HCT116 (cell line): ENCODE measurements around the gene FAM180A. TPM values are rescaled to one million over a fixed set of nuclear protein-coding genes. Genes with fewer than 3 reads are reported as not detected.

ENCODE experiments used
- ATAC-seq: fragments of 200-7000 bp; cut with Tn5 transposase; 2 replicates; pipeline ENCODE4 v1.9.1; 2020; ENCODE audit warnings: mild to moderate bottlenecking, moderate library complexity
- BruUV-seq: library from RNA; stranded (reverse); fragments of 400-500 nt; replicated peaks from 2 replicates; lab custom pipeline; 2021; lab: Mats Ljungman, UMichigan
- CTCF ChIA-PET: fragments of 300-600 bp; sonication (Branson Sonifier 250); formaldehyde crosslinking; loops from one replicate; lab custom pipeline; 2021; ENCODE audit warnings: antibody characterized with exemption; lab: Charles Lee
- POLR2A ChIA-PET: fragments of 300-600, 350-600 bp; sonication (Branson Sonifier 250); formaldehyde crosslinking; loops from one replicate; lab custom pipeline; 2021; ENCODE audit warnings: antibody characterized with exemption; lab: Charles Lee
- RAD21 ChIA-PET, 2 experiments: fragments of 300-600 bp; sonication (Branson Sonifier 250); formaldehyde crosslinking; loops; one replicate each; lab custom pipeline; 2023; ENCODE audit warnings: low total read pairs in 2 of 2; ENCODE audit not compliant: uncharacterized antibody in 2 of 2, unreplicated experiment in 2 of 2, low non-redundant PET in 1 of 2; lab: Charles Lee
- DNase-seq: peaks from one replicate; pipeline ENCODE4 v3.0.0-alpha.2; 2010; ENCODE audit warnings: low read depth, low spot score
- H2AFZ ChIP-seq: fragments of 200-600 bp; shearing (Covaris generic), sonication (generic); 2 replicates; pipeline ENCODE4 v1.6.1; 2017; ENCODE audit warnings: low read depth, mixed run types, mixed read lengths, antibody characterized with exemption, low read length; ENCODE audit not compliant: poor library complexity, severe bottlenecking
- H3K27ac ChIP-seq: 2 replicates; pipeline ENCODE4 v1.5.1; 2012; ENCODE audit warnings: low read depth, low read length
- H3K27me3 ChIP-seq: fragments of 200-600 bp; sonication (generic); 2 replicates; pipeline ENCODE4 v1.6.1; 2016; ENCODE audit warnings: mixed run types, low read length, mixed read lengths; ENCODE audit not compliant: insufficient read depth
- H3K36me3 ChIP-seq, 2 experiments: fragments of 200-500 bp in 1 of 2; fragments of 200-600 bp in 1 of 2; sonication (Bioruptor generic) in 1 of 2; sonication (generic) in 1 of 2; 2 replicates each; pipeline versions ENCODE4 v1.5.1 to v1.6.1; 2014 to 2016; ENCODE audit warnings: low read length in 2 of 2, inconsistent platforms in 1 of 2, mixed read lengths in 1 of 2, mixed run types in 1 of 2; ENCODE audit not compliant: insufficient read depth in 2 of 2, control insufficient read depth in 1 of 2
- H3K4me1 ChIP-seq, 2 experiments: fragments of 200-600 bp in 1 of 2; sonication (generic) in 1 of 2; 2 replicates each; pipeline versions ENCODE4 v1.5.1 to v1.6.1; 2012 to 2017; ENCODE audit warnings: low read length in 2 of 2, inconsistent platforms in 1 of 2, mild to moderate bottlenecking in 1 of 2, mixed read lengths in 1 of 2, mixed run types in 1 of 2, moderate library complexity in 1 of 2; ENCODE audit not compliant: insufficient read depth in 2 of 2, control insufficient read depth in 1 of 2
- H3K4me2 ChIP-seq: fragments of 200-600 bp; sonication (generic); 2 replicates; pipeline ENCODE4 v1.6.1; 2017; ENCODE audit warnings: mixed run types, low read length, mixed read lengths
- H3K4me3 ChIP-seq, 2 experiments: fragments of 200-600 bp in 1 of 2; sonication (generic) in 1 of 2; replicated peaks in 1 of 2; 2 replicates each; pipeline ENCODE4 v1.5.1; 2011 to 2016; ENCODE audit warnings: low read length in 2 of 2, control low read depth in 1 of 2, low read depth in 1 of 2, mild to moderate bottlenecking in 1 of 2, mixed read lengths in 1 of 2, mixed run types in 1 of 2
- H3K79me2 ChIP-seq: fragments of 200-600 bp; sonication (generic); 2 replicates; pipeline ENCODE4 v1.6.1; 2017; ENCODE audit warnings: mild to moderate bottlenecking, mixed run types, low read length, moderate library complexity, mixed read lengths; ENCODE audit not compliant: insufficient read depth
- H3K9ac ChIP-seq: fragments of 200-600 bp; sonication (generic); 2 replicates; pipeline ENCODE4 v1.6.1; 2016; ENCODE audit warnings: low read length, mixed read lengths
- H3K9me2 ChIP-seq: fragments of 200-600 bp; sonication (generic), shearing (Covaris generic); 2 replicates; pipeline ENCODE4 v1.6.1; 2017; ENCODE audit warnings: mixed run types, mild to moderate bottlenecking, moderate library complexity; ENCODE audit not compliant: insufficient read depth
- H3K9me3 ChIP-seq, 2 experiments: fragments of 200-500 bp in 1 of 2; fragments of 200-600 bp in 1 of 2; sonication (Bioruptor generic) in 1 of 2; sonication (generic) in 1 of 2; 2 replicates each; pipeline ENCODE4 v1.6.1; 2014 to 2017; ENCODE audit warnings: low read length in 2 of 2, mixed read lengths in 2 of 2, inconsistent platforms in 1 of 2, low read depth in 1 of 2, mild to moderate bottlenecking in 1 of 2, mixed run types in 1 of 2, moderate library complexity in 1 of 2; ENCODE audit not compliant: control insufficient read depth in 1 of 2, insufficient read depth in 1 of 2
- H4K20me1 ChIP-seq: fragments of 200-600 bp; sonication (generic), shearing (Covaris generic); 2 replicates; pipeline ENCODE4 v1.6.1; 2017; ENCODE audit warnings: mixed run types, mild to moderate bottlenecking, moderate library complexity; ENCODE audit not compliant: insufficient read depth
- ATF3 ChIP-seq: IDR thresholded peaks from 2 replicates; pipeline ENCODE4 v1.6.1; 2012
- CEBPB ChIP-seq: IDR thresholded peaks from 2 replicates; pipeline ENCODE4 v1.6.1; 2012; ENCODE audit warnings: low read depth
- CTCF ChIP-seq, 3 experiments: fragments of 200-600 bp in 1 of 3; sonication (generic) in 1 of 3; IDR thresholded peaks in 2 of 3; conservative IDR thresholded peaks in 1 of 3; 2 replicates each; pipeline ENCODE4 v1.5.1; 2012 to 2017; ENCODE audit warnings: low read depth in 2 of 3, low read length in 2 of 3, antibody characterized with exemption in 1 of 3, borderline replicate concordance in 1 of 3, control low read depth in 1 of 3, mild to moderate bottlenecking in 1 of 3, mixed read lengths in 1 of 3, mixed run types in 1 of 3, moderate library complexity in 1 of 3; ENCODE audit not compliant: insufficient read depth in 1 of 3
- EGR1 ChIP-seq: IDR thresholded peaks from 2 replicates; pipeline ENCODE4 v1.6.1; 2012; ENCODE audit warnings: low read depth
- EZH2 ChIP-seq: fragments of 200-600 bp; sonication (generic); IDR thresholded peaks from 2 replicates; pipeline ENCODE4 v1.6.1; 2017; ENCODE audit warnings: antibody characterized with exemption, mixed run types
- EZH2phosphoT487 ChIP-seq: fragments of 200-600 bp; IDR thresholded peaks from 2 replicates; pipeline ENCODE4 v1.6.1; 2018; ENCODE audit warnings: antibody characterized with exemption, borderline replicate concordance
- FOSL1 ChIP-seq: IDR thresholded peaks from 2 replicates; pipeline ENCODE4 v1.6.1; 2012; ENCODE audit warnings: low read depth
- JUND ChIP-seq: IDR thresholded peaks from 2 replicates; pipeline ENCODE4 v1.6.1; 2012
- MAX ChIP-seq: IDR thresholded peaks from 2 replicates; pipeline ENCODE4 v1.6.1; 2012
- POLR2A ChIP-seq: IDR thresholded peaks from 2 replicates; pipeline ENCODE4 v1.7.0; 2011; ENCODE audit warnings: borderline replicate concordance; ENCODE audit not compliant: insufficient read depth, insufficient read length; ENCODE audit errors: extremely low read depth
- POLR2AphosphoS5 ChIP-seq: IDR thresholded peaks from 2 replicates; pipeline ENCODE4 v1.6.1; 2011; ENCODE audit warnings: mild to moderate bottlenecking, low read depth, low read length, moderate library complexity
- RAD21 ChIP-seq: IDR thresholded peaks from 2 replicates; pipeline ENCODE4 v1.6.1; 2012; ENCODE audit warnings: low read depth, mild to moderate bottlenecking
- SIN3A ChIP-seq: IDR thresholded peaks from 2 replicates; pipeline ENCODE4 v1.6.1; 2012; ENCODE audit warnings: low read depth
- SP1 ChIP-seq: IDR thresholded peaks from 2 replicates; pipeline ENCODE4 v1.6.1; 2012; ENCODE audit warnings: low read depth
- TCF7L2 ChIP-seq: IDR thresholded peaks from 2 replicates; pipeline ENCODE4 v1.7.0; 2011; ENCODE audit warnings: borderline replicate concordance, inconsistent platforms; ENCODE audit not compliant: insufficient read depth, insufficient read length; ENCODE audit errors: extremely low read depth
- intact Hi-C: fragments of 100-400 bp; cut with micrococcal nuclease; formaldehyde crosslinking; loops from 2 replicates; pipeline ENCODE4 v1.10.0; 2022
- total RNA-seq: library from RNA; stranded (reverse); gene quantifications from one replicate; pipeline ENCODE4 v1.2.1, GENCODE V29; 2021; ENCODE audit not compliant: unreplicated experiment

FAM180A gene
- total RNA-seq, 1 experiment from 2014 or later = 0.59 TPM

GRCh38 chr7:135774284-135774683 is 25.7 kb upstream of the FAM180A start:
- H3K9ac ChIP-seq = no peak overlapping the region
- no peaks in the 10 kb centered on the region for H3K27me3 ChIP-seq
- RAD21 ChIA-PET = no interaction called here
- H4K20me1 ChIP-seq = no peaks in the 10 kb centered on the region
- H3K27ac ChIP-seq = no peak overlapping the region
- H3K4me3 ChIP-seq = no peak overlapping the region
- no peaks in the 10 kb centered on the region for H3K9me2 ChIP-seq
- peak overlapping the region; percentile 24; the same call in 1 of the 2 replicates for H3K4me2 ChIP-seq
- DNase-seq (no peak), ATAC-seq (peak; percentile 32; the same call in 1 of the 2 replicates)
- peak overlapping the region; percentile 24 for H2AFZ ChIP-seq
- H3K36me3 ChIP-seq = no peaks in the 10 kb centered on the region
- intact Hi-C loops = no loop called here
- no TSS peak for BruUV-seq
- peaks cover 0 to 4% of the 10 kb centered on the region in 2 experiments; a peak in 2 of 4 replicates for H3K9me3 ChIP-seq
- TF ChIP-seq RAD21 (no peak), SP1 (peak; percentile 32; the same call in 1 of the 2 replicates), CTCF (IDR thresholded peaks at IDR 0.05 in 2 of 3, conservative IDR thresholded peaks at IDR 0.05 in 1 of 3; ENCODE audit: borderline replicate concordance in 1 of 3, insufficient read depth in 1 of 3, low read depth in 2 of 3, low read length in 2 of 3) (no peak), MAX (peak; percentile 61), JUND (peak; percentile 26; the same call in 1 of the 2 replicates)
- no peaks in the 10 kb centered on the region for H3K79me2 ChIP-seq
- H3K4me1 ChIP-seq = peaks cover 0 to 8% of the 10 kb centered on the region in 2 experiments; a peak in 2 of 4 replicates
- POLR2A ChIA-PET = no interaction called here
- CTCF ChIA-PET = no interaction called here

GRCh38 chr7:135773464-135773863 is 24.9 kb upstream of the FAM180A start:
- Histone ChIP-seq H3K79me2 (no peaks in the 10 kb centered on the region), H3K4me3 (no peak overlapping the region), H3K4me2 (no peak overlapping the region), H3K27me3 (no peaks in the 10 kb centered on the region), H3K27ac (no peak overlapping the region), H2AFZ (no peak overlapping the region), H3K4me1 (peaks cover 0 to 8% of the 10 kb centered on the region in 2 experiments; a peak in 2 of 4 replicates), H4K20me1 (no peaks in the 10 kb centered on the region), H3K9me3 (peaks cover 0 to 4% of the 10 kb centered on the region in 2 experiments; a peak in 2 of 4 replicates), H3K36me3 (no peaks in the 10 kb centered on the region), H3K9ac (no peak overlapping the region), H3K9me2 (no peaks in the 10 kb centered on the region)
- ChIA-PET CTCF (no interaction called here), RAD21 (no interaction called here), POLR2A (no interaction called here)
- no peak for DNase-seq
- intact Hi-C loops = no loop called here
- no peak for ATAC-seq
- no peak for TF ChIP-seq FOSL1
- no peak for TF ChIP-seq CTCF (IDR thresholded peaks at IDR 0.05 in 2 of 3, conservative IDR thresholded peaks at IDR 0.05 in 1 of 3; ENCODE audit: borderline replicate concordance in 1 of 3, insufficient read depth in 1 of 3, low read depth in 2 of 3, low read length in 2 of 3)
- TF ChIP-seq RAD21 = no peak
- no peak for TF ChIP-seq MAX
- TF ChIP-seq SIN3A = no peak
- TF ChIP-seq POLR2A = no peak
- no peak for TF ChIP-seq EZH2
- TF ChIP-seq TCF7L2 = no peak
- TF ChIP-seq CEBPB = no peak
- TF ChIP-seq POLR2AphosphoS5 = no peak
- no peak for TF ChIP-seq EZH2phosphoT487
- TF ChIP-seq ATF3 = no peak
- no peak for TF ChIP-seq EGR1
- TF ChIP-seq SP1 = no peak
- no peak for TF ChIP-seq JUND
- no TSS peak for BruUV-seq
